Stimulated activated CD4-positive, alpha-beta T cell treated with anti-CD3 and anti-CD28 coated beads, Interleukin-12 subunit alpha, Interleukin-12 subunit beta, amount 100 ng/mL, for 4 hours (primary cell): ENCODE data around the gene CENPO.

Source experiments
- DNase-seq: peaks from one replicate; pipeline ENCODE4 v3.0.0-alpha.2; 2020

Gene CENPO

DNA sequence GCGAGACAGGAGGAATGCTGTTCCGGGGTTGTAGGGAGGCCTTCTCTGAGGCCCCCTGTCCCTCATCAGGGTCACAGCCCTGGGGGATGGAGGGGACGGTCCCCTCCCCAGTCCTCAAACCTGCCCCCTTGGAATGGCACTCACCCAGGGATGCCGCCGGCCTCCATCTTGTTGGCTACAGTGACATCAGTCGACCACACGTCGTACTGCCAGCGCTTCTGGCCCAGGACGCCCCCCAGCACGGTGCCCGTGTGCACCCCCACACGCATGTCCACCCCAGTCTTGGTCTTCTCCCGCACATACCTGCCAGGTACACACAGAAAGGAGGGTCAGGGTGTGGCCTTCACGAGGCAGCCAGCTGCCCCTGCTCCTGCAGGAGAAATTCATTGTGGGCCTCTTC lies 46.5 kb downstream of the CENPO start:
- no peak for DNase-seq

DNA sequence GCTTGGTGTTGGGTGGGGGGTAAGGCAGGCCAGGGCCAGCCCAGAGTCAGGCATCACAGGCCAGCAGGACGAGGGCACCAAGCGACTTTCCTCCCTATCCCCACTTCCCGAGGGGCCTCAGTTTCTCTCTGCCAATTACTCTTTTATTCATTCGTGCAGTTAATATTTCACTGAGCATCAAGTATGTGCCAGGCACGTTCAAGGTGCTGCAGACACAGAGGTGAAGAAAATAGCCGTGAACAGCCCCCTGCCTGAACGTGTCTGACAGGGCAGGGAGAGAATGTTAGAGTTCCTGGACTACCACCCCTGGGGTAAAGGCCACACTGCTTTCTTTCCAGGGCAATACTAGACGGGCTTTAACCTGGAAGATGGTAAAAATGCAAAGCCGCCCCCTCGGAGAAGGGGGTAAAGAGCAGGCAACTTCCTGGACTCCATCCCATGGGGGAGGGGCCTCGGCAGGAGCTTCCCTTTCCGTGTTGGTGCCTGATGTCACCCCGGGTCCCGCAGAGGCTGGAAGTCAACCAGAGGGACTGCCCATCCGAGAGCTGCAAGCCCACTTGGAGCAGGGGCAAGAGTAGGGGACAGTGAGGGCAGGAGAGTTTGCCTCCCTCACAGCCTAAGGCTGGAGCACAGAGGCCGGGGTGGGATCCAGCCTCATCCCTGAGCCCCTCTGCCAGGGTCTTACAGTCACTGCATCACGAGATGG lies 47.1 kb downstream of the CENPO start:
- no peak for DNase-seq

DNA sequence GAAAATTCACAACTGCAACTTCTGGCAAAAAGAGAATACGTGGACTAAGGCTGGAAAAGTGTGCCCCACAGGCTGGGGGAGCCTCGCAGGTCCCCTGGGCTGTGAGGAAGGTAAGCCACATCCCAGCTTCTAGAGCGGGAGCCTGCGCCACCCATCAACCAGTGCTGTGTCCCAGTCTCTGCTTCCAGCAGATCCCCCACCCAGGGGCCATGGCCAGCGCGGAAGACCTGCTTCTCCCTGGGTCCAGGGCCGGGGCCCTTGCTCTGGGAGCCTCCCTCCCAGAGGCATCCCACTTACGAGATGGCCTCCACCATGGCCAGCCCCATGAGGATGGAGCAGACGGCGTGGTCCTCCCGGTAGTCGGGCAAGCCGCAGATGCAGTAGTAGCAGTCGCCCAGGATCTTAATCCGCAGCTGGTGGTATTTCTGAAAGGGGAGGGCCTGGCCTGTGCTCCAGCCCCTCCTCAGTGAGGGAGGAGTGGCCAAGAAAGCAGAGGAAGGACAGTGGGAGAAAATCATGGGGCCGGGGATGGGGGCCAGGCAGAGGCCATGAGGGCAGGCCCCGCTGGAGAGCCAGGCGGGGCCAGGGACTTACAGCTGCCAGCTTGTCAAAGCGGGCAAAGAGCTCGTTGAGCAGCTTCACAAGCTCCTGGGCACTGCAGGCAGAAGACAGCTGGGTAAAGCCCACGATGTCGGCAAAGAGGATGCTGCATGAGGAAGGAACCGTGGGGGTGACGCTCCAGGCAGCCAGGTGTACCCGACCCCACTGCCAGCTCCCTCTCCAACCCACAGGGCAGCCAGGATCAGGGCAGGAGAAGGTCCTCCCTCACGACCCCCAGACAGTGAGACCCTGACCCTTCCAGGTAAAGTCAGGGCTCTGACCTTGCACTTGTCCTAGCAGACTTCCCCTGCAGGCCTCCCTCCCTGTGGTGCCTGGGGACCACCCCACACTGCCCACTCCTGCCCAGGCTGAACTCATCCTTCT lies 48.0 kb downstream of the CENPO start:
- DNase-seq: no peak

DNA sequence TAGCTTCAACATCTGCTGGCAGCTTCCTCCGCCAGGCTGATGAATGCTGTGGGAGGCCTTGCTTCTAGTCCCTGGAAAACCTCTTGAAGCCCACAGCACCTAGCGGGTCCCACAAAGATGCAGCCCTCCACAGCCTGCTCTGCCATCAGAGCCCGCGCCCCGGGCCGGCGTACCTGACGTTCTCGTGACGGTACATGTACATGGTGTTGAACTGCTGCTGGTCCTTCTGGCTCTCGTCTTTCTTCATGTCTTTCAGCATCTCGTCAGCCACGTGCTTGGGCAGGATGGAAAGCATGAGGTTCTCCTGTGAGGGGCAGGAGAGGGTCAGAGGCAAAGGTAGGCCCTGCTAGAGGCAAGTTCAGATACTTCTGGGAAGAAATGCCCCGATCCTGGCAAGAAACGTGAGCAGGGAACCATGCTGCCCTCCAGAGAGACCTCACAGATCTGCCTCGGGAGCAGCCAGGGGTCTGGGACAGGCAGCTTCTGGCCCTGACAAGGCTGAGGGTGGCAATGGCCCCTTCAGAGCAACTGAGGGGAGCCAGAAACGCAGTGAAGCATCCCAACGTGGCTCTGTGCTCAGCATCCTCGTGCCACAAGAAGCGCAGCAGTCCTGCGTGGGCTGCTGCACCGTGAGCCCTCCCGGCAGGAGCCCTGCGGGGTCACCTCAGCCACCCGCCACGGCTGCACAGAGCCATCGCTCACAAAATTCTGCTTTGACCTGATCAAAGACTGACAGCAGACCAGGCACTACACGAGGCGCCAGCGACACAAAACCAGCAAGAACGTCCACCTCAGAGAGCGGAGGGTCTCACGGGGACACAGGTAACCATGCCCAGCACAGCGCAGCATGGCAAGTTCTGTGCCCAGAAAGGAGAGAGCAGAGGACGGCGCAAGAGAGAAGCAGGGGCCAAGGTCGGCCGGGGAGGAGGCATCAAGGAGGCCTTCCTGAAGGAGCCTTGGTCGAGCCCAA lies 49.1 kb downstream of the CENPO start:
- no peak for DNase-seq

DNA sequence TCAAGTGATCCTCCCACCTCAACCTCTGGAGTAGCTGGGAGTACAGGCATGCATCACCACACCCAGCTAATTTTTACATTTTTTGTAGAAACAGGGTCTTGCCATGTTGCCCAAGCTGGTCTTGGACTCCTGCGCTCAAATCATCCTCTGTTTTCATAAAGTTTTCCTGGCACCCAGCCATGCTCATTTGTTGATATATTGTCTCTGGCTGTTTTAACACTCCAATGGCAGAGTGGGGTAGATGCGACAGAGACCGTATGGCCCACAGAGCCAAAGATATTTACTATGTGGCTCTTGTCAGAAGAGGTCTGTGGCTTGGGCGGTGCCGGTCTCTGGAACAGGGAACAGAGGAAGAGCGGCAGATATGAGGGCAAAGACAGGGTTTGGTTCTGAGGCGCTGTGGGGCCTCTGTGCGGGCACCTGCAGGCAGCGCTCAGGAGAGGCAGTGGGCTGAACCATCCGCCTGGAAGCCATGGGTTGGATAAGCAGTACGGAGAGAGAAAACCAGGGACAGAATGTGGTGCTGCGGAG lies 50.2 kb downstream of the CENPO start:
- no peak for DNase-seq

DNA sequence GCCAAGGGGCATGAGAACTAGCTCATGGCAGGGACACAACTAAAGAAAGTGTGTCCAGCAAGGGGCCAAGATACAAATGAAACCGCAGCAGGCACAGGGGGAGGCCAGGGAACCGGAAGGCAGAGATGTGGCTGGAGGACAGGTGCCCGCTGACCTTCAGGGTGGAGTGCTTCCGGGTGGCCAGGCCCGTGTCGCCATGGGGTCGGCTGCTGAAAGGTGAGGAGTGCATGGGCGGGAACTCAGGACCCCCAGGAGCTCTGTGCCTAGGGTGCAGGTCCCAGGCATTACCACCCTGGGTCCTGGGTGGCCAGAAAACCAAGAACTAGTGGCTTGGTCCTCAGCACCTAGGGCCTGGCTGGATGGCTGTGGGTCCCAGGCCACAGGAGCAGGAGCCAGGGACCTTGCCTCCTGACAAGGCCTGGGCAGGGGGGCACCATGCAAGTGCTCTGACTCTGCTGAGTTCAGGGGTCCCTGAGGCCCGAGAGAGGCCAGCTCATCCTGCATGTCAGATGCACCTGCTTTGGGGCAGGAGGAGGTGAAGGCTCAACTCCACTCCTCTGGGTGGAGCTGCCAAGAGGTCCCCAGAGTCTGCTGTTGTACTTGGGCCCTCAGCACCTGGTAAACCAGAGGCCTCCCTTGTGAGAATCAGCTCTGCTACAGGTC lies 50.9 kb downstream of the CENPO start:
- no peak for DNase-seq

DNA sequence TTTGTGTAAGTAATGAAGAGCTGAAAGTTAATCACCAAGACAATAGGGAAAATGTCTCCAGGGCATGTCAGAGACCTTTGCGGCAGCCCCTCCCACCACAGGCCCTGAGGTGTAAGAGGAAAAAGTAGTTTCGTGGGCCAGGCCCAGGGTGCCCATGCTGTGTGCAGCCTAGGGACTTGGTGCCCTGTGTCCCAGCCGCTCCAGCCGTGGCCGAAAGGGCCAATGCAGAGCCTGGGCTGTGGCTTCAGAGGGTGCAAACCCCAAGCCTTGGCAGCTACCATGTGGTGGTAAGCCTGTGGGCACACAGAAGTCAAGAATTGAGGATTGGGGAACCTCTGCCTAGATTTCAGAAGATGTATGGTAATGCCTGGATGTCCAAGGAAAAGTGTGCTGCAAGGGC lies 52.5 kb downstream of the CENPO start:
- no peak for DNase-seq

DNA sequence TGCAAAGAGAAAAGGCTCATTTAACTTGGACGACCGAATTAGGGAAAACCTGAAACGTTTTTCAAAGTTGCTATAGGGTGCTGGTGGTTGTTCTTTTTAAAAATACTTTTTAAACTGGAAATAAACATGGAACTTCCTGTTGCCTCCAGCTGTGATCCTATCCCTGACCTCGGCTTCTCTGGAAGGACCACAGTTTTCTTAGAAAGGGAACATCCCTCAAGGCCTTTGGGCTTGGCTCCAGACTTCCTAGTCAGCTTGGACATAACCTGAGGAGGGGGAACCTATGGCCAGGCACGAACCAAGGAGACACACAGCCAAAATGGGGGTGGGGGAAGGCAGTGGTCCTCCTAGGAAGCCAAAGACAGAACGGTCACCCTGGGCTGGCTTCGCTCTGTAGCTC lies 57.7 kb downstream of the CENPO start:
- DNase-seq: no peak

DNA sequence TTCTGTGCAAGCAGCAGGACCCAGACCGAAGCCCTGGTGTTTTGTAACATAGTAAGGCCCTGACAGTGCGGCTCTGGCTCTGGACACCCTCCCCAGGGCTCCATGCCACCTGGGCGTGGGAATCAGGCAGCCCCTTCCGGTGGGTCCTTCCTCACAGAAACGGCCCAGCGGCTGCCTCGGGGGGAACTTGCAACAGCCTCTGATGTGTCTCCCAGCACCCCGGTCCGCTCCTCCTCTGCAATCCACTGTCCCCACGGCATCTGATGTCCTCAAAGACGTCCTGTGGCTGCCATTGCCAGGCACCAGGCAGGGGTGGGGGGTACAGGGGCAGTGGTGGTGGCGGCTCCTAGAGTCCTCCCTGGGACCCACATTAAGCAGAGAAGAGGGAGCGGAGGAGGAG lies 58.8 kb downstream of the CENPO start:
- no peak for DNase-seq

DNA sequence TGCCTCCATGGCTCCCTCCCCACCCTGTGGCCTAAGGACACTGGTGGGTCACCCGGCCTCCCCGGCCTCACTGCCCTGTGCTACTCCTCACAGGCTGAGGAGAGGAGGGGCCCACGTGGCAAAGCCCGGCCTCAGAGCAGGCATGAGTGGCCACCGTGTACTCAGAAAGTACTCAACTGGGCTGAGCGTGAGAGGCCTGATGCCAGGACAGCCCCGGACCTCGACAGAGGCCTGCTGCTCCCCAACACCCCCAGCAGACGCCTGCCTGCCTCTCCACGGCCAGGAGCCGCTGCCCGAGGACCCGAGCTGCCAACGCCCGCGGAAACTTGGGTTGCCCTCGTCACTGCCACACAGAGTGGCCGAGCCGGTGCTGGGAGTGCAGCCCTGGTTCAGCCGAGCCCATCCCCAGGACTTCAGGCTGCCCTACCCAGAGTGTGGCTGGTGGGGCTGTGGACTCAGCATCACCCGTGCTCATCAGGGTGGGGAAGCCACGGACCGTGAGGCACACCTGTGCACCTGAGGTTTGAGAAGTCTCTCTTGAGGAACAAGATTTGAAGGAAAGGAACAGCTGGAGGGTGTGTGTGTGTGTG lies 59.3 kb downstream of the CENPO start:
- no peak for DNase-seq

DNA sequence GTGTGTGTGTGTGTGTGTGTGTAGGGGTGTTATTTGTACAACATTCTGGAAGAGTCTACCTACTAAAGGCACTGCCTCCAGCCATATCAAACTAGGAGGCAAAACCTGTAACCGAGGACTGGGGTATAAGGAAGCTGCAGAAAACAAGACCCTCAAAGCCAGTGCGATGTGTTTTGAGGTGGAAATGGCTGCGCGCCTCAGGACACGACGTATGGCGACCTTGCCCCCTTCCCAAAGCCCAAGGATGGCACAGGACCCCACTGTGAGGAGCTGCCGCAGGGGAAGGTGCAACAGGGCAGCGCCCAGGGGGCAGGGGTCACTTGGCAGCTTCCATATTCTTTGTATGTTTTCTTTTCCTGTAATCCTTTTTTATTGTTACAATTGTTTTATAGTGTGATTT lies 59.8 kb downstream of the CENPO start:
- no peak for DNase-seq

DNA sequence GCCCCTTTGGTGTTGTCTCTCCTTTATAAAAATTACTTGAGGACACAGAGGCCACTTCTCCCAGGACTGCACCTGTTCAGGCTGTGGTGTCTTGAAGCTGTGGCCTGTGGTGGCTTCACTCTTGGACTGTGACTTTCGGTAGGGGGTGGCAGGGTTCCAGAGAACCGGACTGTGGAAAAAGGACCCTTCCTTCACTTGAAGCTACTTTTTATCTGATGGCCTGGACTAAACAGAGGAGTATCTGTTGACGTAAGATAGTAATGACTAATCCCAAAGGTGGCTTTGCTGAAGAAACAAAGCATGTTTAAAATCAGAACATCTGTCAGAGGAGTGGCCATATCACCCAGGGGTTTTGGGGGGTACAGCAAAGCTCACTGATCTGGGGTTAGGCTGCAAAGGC lies 60.8 kb downstream of the CENPO start:
- DNase-seq: no peak

DNA sequence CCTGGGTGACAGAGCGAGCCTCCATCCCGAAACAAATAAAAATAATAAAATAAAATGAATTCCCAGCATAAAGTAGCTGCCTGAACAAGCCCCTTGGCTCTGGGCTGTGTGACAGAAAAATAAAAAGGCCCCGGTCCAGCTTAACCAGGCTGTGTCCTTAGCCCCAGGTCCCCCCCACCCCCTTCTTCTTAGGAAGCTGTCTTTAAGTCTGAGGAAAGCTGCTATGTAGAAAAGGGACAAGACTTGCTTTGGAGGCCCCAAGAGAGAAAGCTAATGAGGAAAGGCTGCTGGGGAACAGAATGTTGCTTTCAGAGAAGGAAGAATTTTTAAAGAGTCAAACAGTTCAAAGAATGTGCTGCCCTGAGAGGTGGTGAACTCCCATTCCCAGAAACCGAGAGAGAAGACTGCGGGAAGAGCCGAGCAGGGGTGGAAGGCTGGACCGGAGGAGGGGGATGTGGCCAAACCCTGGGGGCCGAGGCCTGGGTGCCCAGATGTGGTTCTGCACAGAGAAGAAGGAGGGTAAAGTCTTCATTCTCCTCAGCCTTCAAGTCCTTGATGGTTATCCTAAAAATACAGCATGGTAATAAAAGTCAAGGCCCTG lies 61.9 kb downstream of the CENPO start:
- no peak for DNase-seq

DNA sequence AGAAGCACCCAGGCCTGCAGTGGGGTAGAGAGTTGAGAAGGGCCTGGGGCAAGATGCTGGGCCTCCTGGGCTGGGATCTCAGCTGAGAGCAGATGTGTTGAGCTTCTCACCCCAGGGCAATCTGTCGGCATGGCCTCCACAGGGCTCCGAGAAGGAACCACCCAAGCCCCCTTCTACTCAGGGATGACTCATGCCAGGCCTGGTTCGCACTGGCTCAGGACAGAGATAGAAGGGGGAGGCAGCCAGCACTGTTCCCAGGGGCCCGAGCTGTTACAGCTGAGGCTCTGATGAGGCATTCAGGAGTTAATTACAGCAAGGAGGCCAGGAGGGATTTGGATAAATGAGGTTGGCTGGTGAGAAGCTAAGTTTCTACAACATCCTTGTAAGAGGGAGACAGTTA lies 62.5 kb downstream of the CENPO start:
- DNase-seq: no peak

DNA sequence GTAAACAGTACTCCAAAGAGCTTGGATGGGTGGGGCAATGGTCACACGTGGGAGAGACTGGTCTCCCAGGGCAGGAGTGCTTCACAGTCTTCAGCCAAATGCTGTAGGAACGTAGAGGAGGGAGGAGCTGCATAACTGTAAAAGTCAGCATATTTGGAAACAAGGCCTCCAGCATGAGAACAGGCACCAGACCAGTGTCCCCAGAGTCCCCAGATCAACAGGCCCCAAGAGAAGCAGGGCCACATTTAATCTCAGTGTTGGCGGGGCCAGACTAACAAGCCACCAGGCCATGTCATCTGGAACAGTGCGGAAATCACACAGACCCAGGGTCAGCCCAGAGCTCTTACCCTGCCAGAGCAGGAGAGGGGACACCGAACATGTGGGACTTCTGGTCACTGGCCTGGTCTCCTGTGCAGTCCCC lies 63.6 kb downstream of the CENPO start:
- no peak for DNase-seq

DNA sequence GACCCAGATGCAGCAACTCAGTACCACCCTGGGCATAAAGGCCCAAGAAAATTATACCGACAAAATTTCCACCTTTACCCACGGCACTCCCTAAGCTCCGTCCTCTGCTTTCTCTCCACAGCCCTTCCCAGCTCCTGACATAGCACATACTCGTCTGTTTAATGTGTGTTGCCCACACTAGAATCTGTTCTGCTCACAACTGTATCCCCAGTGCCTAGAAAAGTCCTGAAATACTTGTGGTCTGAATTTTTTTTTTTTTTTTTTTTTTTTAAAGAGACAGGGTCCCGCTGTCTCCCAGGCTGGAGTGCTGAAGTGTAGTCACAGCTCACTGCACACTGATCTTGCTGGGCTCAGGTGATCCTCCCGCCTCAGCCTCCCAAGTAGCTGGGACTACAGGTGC lies 64.5 kb downstream of the CENPO start:
- no peak for DNase-seq

DNA sequence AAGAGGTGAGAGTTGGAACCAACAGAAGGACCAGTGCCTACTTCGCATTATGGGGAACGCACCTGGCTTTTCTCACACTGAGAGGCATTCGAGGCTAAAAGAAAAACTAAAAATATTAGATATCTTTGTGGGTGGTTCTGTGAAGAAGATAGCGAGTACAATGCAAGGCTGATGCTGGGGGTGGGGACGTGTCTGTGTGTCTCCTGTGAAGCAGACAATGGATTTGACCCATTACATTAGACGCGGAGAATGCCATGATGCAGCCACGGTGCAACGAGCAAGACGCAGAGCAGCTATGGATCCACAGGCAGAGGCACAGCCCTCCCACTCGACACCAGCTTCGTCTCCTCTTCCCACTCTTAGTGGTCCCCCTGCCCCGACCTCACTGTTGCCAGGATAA lies 65.8 kb downstream of the CENPO start:
- DNase-seq: no peak

DNA sequence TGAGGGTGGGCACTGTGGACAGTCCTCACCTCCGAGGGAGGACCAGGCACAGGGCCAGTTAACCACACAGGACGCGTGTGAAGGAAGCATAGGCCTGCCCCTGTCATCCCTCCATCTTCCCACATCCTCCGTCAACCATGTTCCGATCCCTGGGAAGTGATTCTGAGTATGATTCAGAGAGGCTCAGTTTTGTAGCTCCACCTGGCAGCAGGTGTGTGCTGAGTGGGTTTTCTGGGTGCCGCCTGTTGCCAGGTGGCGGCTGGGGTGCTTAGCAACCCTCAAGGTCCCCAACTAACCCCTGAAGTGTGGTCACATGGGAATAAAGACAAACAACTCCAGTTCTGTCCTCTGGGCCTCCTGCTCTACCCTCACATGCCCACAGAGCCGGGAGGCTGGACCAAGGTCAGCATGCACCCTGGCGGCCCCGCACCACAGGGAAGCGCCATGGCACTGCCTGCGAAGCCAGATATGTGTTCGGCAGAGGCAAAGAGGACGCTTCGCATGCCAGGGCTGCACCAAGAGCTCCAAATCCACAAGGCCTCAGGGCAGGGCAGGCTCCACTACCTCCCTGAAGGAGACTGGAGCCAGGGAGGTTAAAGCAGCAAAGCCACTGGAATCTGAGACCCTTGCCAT lies 66.9 kb downstream of the CENPO start:
- DNase-seq: no peak

DNA sequence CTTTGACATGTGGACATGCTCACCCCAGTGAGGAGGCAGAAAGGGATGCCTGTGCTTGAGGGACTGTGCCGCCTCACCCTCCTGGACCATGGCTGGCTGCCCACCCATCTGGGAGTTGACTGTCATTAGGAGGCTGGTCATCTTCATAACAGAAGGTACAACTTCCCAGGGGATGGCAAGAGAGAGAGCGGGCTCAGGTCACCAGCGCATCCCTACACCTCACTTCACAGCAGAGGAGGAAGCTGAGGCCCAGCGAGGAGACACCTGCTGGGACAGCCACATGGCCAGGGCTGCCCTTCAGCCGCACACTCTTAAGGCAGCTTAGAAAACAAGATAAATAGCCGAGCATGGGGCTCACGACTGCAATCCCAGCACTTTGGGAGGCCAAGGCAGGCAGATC lies 67.4 kb downstream of the CENPO start:
- no peak for DNase-seq

DNA sequence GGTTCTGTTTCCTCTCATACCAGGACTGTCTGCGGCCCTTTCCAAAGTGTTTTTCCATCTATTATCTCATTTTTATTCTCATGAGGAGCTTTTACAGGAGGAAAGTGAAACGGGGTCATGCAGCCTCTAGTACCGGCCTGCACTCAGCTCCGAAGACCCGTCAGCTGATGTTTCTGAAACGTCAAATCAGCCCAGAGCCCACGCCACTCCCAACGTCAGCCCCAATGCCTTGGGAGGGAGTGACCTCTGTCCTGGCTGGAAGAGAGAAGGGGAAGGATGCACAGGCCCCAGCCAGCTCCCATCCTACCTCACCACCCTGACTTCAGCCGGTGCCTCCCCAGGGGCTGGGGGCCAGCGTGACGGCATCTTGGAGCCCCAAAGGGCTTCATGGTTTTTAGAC lies 68.3 kb downstream of the CENPO start:
- DNase-seq: no peak

DNA sequence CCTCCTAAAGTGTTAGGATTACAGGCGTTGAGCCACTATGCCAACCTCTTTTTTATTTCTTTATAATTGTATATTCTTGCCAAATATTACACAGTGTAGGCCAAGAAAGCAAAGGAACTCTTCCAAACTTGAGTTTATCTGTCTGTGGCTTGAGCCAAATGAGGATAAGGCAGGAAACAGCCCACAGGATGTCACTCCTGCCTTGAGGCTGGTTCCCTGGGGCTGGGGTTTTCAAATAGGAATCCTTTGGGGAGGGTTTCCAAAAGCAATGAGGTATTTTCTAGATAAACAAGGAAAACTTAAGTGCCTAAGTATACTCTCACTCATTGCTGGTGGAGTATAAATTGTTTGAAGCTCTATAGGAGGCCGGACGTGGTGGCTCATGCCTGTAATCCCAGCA lies 70.4 kb downstream of the CENPO start:
- DNase-seq: no peak
